T-cell (primary cell): Measurements from ENCODE around the gene CCDC70. TPM values are rescaled to one million over a fixed set of nuclear protein-coding genes. Genes with fewer than 3 reads are reported as not detected.
A peak's percentile ranks its signal among the peaks of the same experiment; 100 is the strongest.

Source experiments
- ATAC-seq, 4 experiments: fragments of 200-7000 bp in 3 of 4; fragments of 150-1000 bp in 1 of 4; cut with Tn5 transposase; replicated peaks in 1 of 4; 1 replicate in 3 of 4; 2 replicates in 1 of 4; pipeline ENCODE4 v1.10.0; 2021; ENCODE audit warnings: moderate library complexity in 3 of 4, mild to moderate bottlenecking in 2 of 4, moderate number of reproducible peaks in 1 of 4
- CTCF ChIA-PET, 2 donors: fragments of 300-600 bp; sonication (Branson Sonifier 250); formaldehyde crosslinking; loops; one replicate each; lab custom pipeline; 2022; ENCODE audit warnings: antibody characterized with exemption in 2 of 2; lab: Charles Lee
- POLR2A ChIA-PET, 2 donors: fragments of 300-600 bp; sonication (Branson Sonifier 250); formaldehyde crosslinking; loops; one replicate each; lab custom pipeline; 2022; ENCODE audit warnings: antibody characterized with exemption in 2 of 2; lab: Charles Lee
- DNase-seq, 35 experiments: peaks; one replicate each; pipeline versions ENCODE4 v3.0.0 to v3.0.0-alpha.2; 2013 to 2023
- H3K27ac ChIP-seq: one replicate; pipeline ENCODE4 v1.5.1; 2013; ENCODE audit warnings: low read length
- H3K27me3 ChIP-seq, 2 experiments: replicated peaks in 1 of 2; 1 replicate in 1 of 2; 2 replicates in 1 of 2; pipeline versions ENCODE4 v1.6.1 to v1.7.0; 2013; ENCODE audit warnings: low read length in 1 of 2, mixed read lengths in 1 of 2; ENCODE audit not compliant: control insufficient read depth in 2 of 2, insufficient read depth in 2 of 2; ENCODE audit errors: extremely low read depth in 1 of 2
- H3K36me3 ChIP-seq, 2 donors: 1 replicate in 1 of 2; 2 replicates in 1 of 2; pipeline versions ENCODE4 v1.6.1 to v1.7.0; 2013; ENCODE audit warnings: low read length in 1 of 2; ENCODE audit not compliant: control insufficient read depth in 2 of 2, insufficient read depth in 1 of 2; ENCODE audit errors: extremely low read depth in 1 of 2
- H3K4me1 ChIP-seq, 2 experiments: 1 replicate in 1 of 2; 2 replicates in 1 of 2; pipeline versions ENCODE4 v1.6.1 to v1.7.0; 2013; ENCODE audit warnings: low read length in 2 of 2, mixed read lengths in 1 of 2; ENCODE audit not compliant: insufficient read depth in 2 of 2, control insufficient read depth in 1 of 2; ENCODE audit errors: extremely low read depth in 1 of 2
- H3K4me3 ChIP-seq, 2 donors: 1 replicate in 1 of 2; 2 replicates in 1 of 2; pipeline versions ENCODE4 v1.5.1 to v1.7.0; 2013; ENCODE audit warnings: mild to moderate bottlenecking in 2 of 2, low read length in 1 of 2, moderate library complexity in 1 of 2; ENCODE audit not compliant: control insufficient read depth in 1 of 2; ENCODE audit errors: extremely low read depth in 1 of 2
- H3K9me3 ChIP-seq: 2 replicates; pipeline ENCODE4 v1.7.0; 2013
- H3K27ac Mint-ChIP-seq, 2 donors: one replicate each; pipeline ENCODE4 v1.8.0; 2020 to 2021; ENCODE audit warnings: mild to moderate bottlenecking in 2 of 2, mixed read lengths in 2 of 2
- H3K27me3 Mint-ChIP-seq, 2 donors: one replicate each; pipeline ENCODE4 v1.8.0; 2021 to 2022; ENCODE audit warnings: mixed read lengths in 2 of 2
- H3K36me3 Mint-ChIP-seq: one replicate; pipeline ENCODE4 v1.8.0; 2021; ENCODE audit warnings: mixed read lengths
- H3K4me1 Mint-ChIP-seq, 3 donors: one replicate each; pipeline ENCODE4 v1.8.0; 2020 to 2022; ENCODE audit warnings: mixed read lengths in 3 of 3, mild to moderate bottlenecking in 1 of 3
- H3K4me3 Mint-ChIP-seq, 3 donors: one replicate each; pipeline ENCODE4 v1.8.0; 2020 to 2022; ENCODE audit warnings: mild to moderate bottlenecking in 3 of 3, mixed read lengths in 3 of 3, moderate library complexity in 3 of 3
- H3K9me3 Mint-ChIP-seq, 3 donors: one replicate each; pipeline ENCODE4 v1.8.0; 2020 to 2022; ENCODE audit warnings: mixed read lengths in 3 of 3
- WGBS: methylation state at CpG from one replicate; pipeline ENCODE4 v1.1.5; 2013; ENCODE audit warnings: missing lambda C conversion rate; ENCODE audit not compliant: insufficient coverage; 5-methylcytosine and 5-hydroxymethylcytosine counted together
- total RNA-seq, 35 experiments: library from RNA in 6 of 35; stranded (reverse) in 6 of 35; fragments of 120-200 nt in 1 of 35; gene quantifications; one replicate each; pipeline versions ENCODE4 v1.2.1 to v1.2.4 and lab custom pipeline; 2013 to 2026

CCDC70 gene
- total RNA-seq, 5 donors from 2014 or later (not counting 1 experiment from before 2014, with no cell fraction given), result not detected

- DNase-seq, result peak in 27 of 35 experiments; percentile 4 to 61 (median 26)
- H3K4me1 Mint-ChIP-seq, result peaks cover 0 to 4% (median 4%) of the 10 kb centered on the region in 3 donors
- CTCF ChIA-PET, result interaction anchor here (0.5 to 1.6 kb wide), 5 partner anchors 16 to 1299 kb away, joined by 3 to 11 read pairs (median 3); partner anchors contain the start of gene NEK5 (in 1 of the 2)
- H3K27me3 ChIP-seq, result peaks cover 0 to 11% of the 10 kb centered on the region in 2 experiments
- H3K9me3 ChIP-seq, result no peaks in the 10 kb centered on the region
- no peaks in the 10 kb centered on the region for H3K36me3 ChIP-seq
- H3K4me1 ChIP-seq, result no peaks in the 10 kb centered on the region
- POLR2A ChIA-PET, result no interaction called here
- 49% methylated on average over 7 of the region's 9 CpGs for WGBS
- H3K27ac ChIP-seq, result no peak overlapping the region
- peaks cover 5 to 13% of the 10 kb centered on the region in 2 donors for H3K27me3 Mint-ChIP-seq
- no peaks in the 10 kb centered on the region for H3K36me3 Mint-ChIP-seq
- no peak overlapping the region for H3K4me3 ChIP-seq
- peak; percentile 43 to 74 (median 55) for ATAC-seq
- H3K27ac Mint-ChIP-seq, result no peak overlapping the region
- no peaks in the 10 kb centered on the region for H3K9me3 Mint-ChIP-seq
- no peak overlapping the region for H3K4me3 Mint-ChIP-seq
Observed at GRCh38 chr13:51895906-51896888, 34.4 kb downstream of the CCDC70 start.

GRCh38 chr13:51900471-51900870 is 38.7 kb downstream of the CCDC70 start:
- Mint-ChIP-seq H3K27me3 (peaks cover 0 to 6% of the 10 kb centered on the region in 2 donors), H3K27ac (no peak overlapping the region), H3K36me3 (no peaks in the 10 kb centered on the region), H3K4me3 (no peak overlapping the region), H3K9me3 (no peaks in the 10 kb centered on the region), H3K4me1 (peaks cover 0 to 11% (median 4%) of the 10 kb centered on the region in 3 donors)
- Histone ChIP-seq H3K27me3 (peaks cover 0 to 7% of the 10 kb centered on the region in 2 experiments), H3K4me1 (peaks cover 0 to 2% of the 10 kb centered on the region in 2 experiments), H3K9me3 (no peaks in the 10 kb centered on the region), H3K4me3 (no peak overlapping the region), H3K36me3 (no peaks in the 10 kb centered on the region), H3K27ac (no peak overlapping the region)
- no peak for DNase-seq
- ChIA-PET CTCF (no interaction called here), POLR2A (no interaction called here)
- no CpG with 5 or more reads among the region's 1 CpG for WGBS
- ATAC-seq, result no peak

- peak in 1 of 35 experiments; percentile 11 for DNase-seq
- Histone ChIP-seq H3K4me1 (peaks cover 0 to 2% of the 10 kb centered on the region in 2 experiments), H3K27me3 (peaks cover 0 to 7% of the 10 kb centered on the region in 2 experiments), H3K27ac (no peak overlapping the region), H3K9me3 (no peaks in the 10 kb centered on the region), H3K36me3 (no peaks in the 10 kb centered on the region), H3K4me3 (no peak overlapping the region)
- ChIA-PET CTCF (no interaction called here), POLR2A (interaction anchor here in 1 of 2 donors (0.8 kb wide), 1 partner anchor 293 kb away, joined by 3 read pairs; no protein-coding TSS in a partner anchor)
- no peak for ATAC-seq
- Mint-ChIP-seq H3K4me1 (peaks cover 0 to 8% (median 0%) of the 10 kb centered on the region in 3 donors), H3K36me3 (no peaks in the 10 kb centered on the region), H3K27me3 (peaks cover 0 to 4% of the 10 kb centered on the region in 2 donors), H3K4me3 (no peak overlapping the region), H3K9me3 (no peaks in the 10 kb centered on the region), H3K27ac (no peak overlapping the region)
- WGBS, result 33% methylated on average over 1 of the region's 4 CpGs
Observed at GRCh38 chr13:51902776-51903175, 41.0 kb downstream of the CCDC70 start.

- Mint-ChIP-seq H3K4me3 (no peak overlapping the region), H3K36me3 (no peaks in the 10 kb centered on the region), H3K27me3 (peaks cover 0 to 4% of the 10 kb centered on the region in 2 donors), H3K27ac (no peak overlapping the region), H3K9me3 (no peaks in the 10 kb centered on the region), H3K4me1 (peaks cover 10 to 25% (median 13%) of the 10 kb centered on the region in 3 donors)
- H3K4me3 ChIP-seq, result no peak overlapping the region
- H3K27me3 ChIP-seq, result peaks cover 0 to 7% of the 10 kb centered on the region in 2 experiments
- CTCF ChIA-PET, result no interaction called here
- ATAC-seq (no peak), DNase-seq (no peak)
- 67% methylated on average over 6 of the region's 6 CpGs for WGBS
- no peaks in the 10 kb centered on the region for H3K36me3 ChIP-seq
- H3K27ac ChIP-seq, result no peak overlapping the region
- H3K4me1 ChIP-seq, result peaks cover 0 to 2% of the 10 kb centered on the region in 2 experiments
- POLR2A ChIA-PET, result no interaction called here
- H3K9me3 ChIP-seq, result no peaks in the 10 kb centered on the region
Observed at GRCh38 chr13:51905787-51906186, 44.0 kb downstream of the CCDC70 start.

GRCh38 chr13:51906581-51906980 is 44.8 kb downstream of the CCDC70 start:
- H3K36me3 Mint-ChIP-seq, result no peaks in the 10 kb centered on the region
- Histone ChIP-seq H3K27me3 (peaks cover 0 to 7% of the 10 kb centered on the region in 2 experiments), H3K27ac (no peak overlapping the region), H3K4me1 (peaks cover 0 to 2% of the 10 kb centered on the region in 2 experiments), H3K36me3 (no peaks in the 10 kb centered on the region), H3K4me3 (no peak overlapping the region), H3K9me3 (no peaks in the 10 kb centered on the region)
- CTCF ChIA-PET, result no interaction called here
- no peaks in the 10 kb centered on the region for H3K9me3 Mint-ChIP-seq
- no peak overlapping the region for H3K4me3 Mint-ChIP-seq
- ATAC-seq, result no peak
- no peak for DNase-seq
- 95% methylated on average over 3 of the region's 3 CpGs for WGBS
- H3K27me3 Mint-ChIP-seq, result peaks cover 0 to 4% of the 10 kb centered on the region in 2 donors
- H3K4me1 Mint-ChIP-seq, result peaks cover 10 to 25% (median 13%) of the 10 kb centered on the region in 3 donors
- POLR2A ChIA-PET, result no interaction called here
- no peak overlapping the region for H3K27ac Mint-ChIP-seq

GRCh38 chr13:51907040-51907732 is 45.4 kb downstream of the CCDC70 start:
- Histone ChIP-seq H3K4me3 (no peak overlapping the region), H3K27me3 (peaks cover 0 to 7% of the 10 kb centered on the region in 2 experiments), H3K27ac (no peak overlapping the region), H3K36me3 (no peaks in the 10 kb centered on the region), H3K4me1 (peaks cover 0 to 2% of the 10 kb centered on the region in 2 experiments), H3K9me3 (no peaks in the 10 kb centered on the region)
- H3K36me3 Mint-ChIP-seq, result no peaks in the 10 kb centered on the region
- ChIA-PET POLR2A (no interaction called here), CTCF (interaction anchor here in 1 of 2 donors (0.6 kb wide), 1 partner anchor 11 kb away, joined by 9 read pairs; no protein-coding TSS in a partner anchor)
- H3K4me1 Mint-ChIP-seq, result peaks cover 13 to 26% (median 14%) of the 10 kb centered on the region in 3 donors
- no peaks in the 10 kb centered on the region for H3K9me3 Mint-ChIP-seq
- H3K4me3 Mint-ChIP-seq, result no peak overlapping the region
- H3K27ac Mint-ChIP-seq, result no peak overlapping the region
- WGBS, result 75% methylated on average over 7 of the region's 8 CpGs
- ATAC-seq (no peak), DNase-seq (no peak)
- peaks cover 0 to 4% of the 10 kb centered on the region in 2 donors for H3K27me3 Mint-ChIP-seq
